Glutamatergic neuron (in vitro differentiated cells): ENCODE results near the gene DDX10. TPM values are rescaled to one million over a fixed set of nuclear protein-coding genes. Genes with fewer than 3 reads are reported as not detected.
"Not testable (repeated sequence)": the region's sequence is repeated elsewhere in the genome, so short reads cannot be mapped to it uniquely, and the experiment has no call there.

Source experiments
- DNase-seq: peaks from one replicate; pipeline ENCODE4 v3.0.0; 2022
- H3K27ac Mint-ChIP-seq: one replicate; pipeline ENCODE4 v1.8.0; 2020; ENCODE audit warnings: mild to moderate bottlenecking, mixed read lengths, inconsistent platforms; ENCODE audit not compliant: unreplicated experiment
- H3K27me3 Mint-ChIP-seq: one replicate; pipeline ENCODE4 v1.8.0; 2020; ENCODE audit warnings: mild to moderate bottlenecking, moderate library complexity, mixed read lengths, inconsistent platforms; ENCODE audit not compliant: unreplicated experiment
- H3K36me3 Mint-ChIP-seq: one replicate; pipeline ENCODE4 v1.8.0; 2020; ENCODE audit warnings: mild to moderate bottlenecking, mixed read lengths, inconsistent platforms; ENCODE audit not compliant: unreplicated experiment
- H3K4me1 Mint-ChIP-seq: one replicate; pipeline ENCODE4 v1.8.0; 2020; ENCODE audit warnings: mild to moderate bottlenecking, low read depth, mixed read lengths, inconsistent platforms; ENCODE audit not compliant: unreplicated experiment
- H3K4me3 Mint-ChIP-seq: one replicate; pipeline ENCODE4 v1.8.0; 2020; ENCODE audit warnings: mild to moderate bottlenecking, mixed read lengths, inconsistent platforms; ENCODE audit not compliant: unreplicated experiment
- H3K9me3 Mint-ChIP-seq: one replicate; pipeline ENCODE4 v1.8.0; 2020; ENCODE audit warnings: mild to moderate bottlenecking, moderate library complexity, mixed read lengths, inconsistent platforms; ENCODE audit not compliant: unreplicated experiment
- CTCF ChIP-seq: fragments of 200-600 bp; sonication (generic); IDR thresholded peaks from one replicate; pipeline ENCODE4 v1.5.0; 2021; ENCODE audit not compliant: partially characterized antibody, unreplicated experiment
- total RNA-seq: library from RNA; stranded (reverse); fragmentation: NEBNext Ultra II Directional; extraction: Animal tissue kit (Norgen Biotek cat#: 25700); gene quantifications from one replicate; pipeline ENCODE4 v1.2.1, GENCODE V29; 2021; ENCODE audit not compliant: unreplicated experiment

DDX10 gene
- total RNA-seq, 1 donor from 2014 or later: 18.8 TPM

- no peaks in the 10 kb centered on the region for H3K9me3 Mint-ChIP-seq
- H3K4me1 Mint-ChIP-seq: peaks cover 6% of the 10 kb centered on the region
- no peak overlapping the region for H3K27ac Mint-ChIP-seq
- H3K36me3 Mint-ChIP-seq: no peaks in the 10 kb centered on the region
- DNase-seq: no peak
- no peak for TF ChIP-seq CTCF
- no peaks in the 10 kb centered on the region for H3K27me3 Mint-ChIP-seq
- no peak overlapping the region for H3K4me3 Mint-ChIP-seq
Observed at GRCh38 chr11:108807262-108807661, 142.4 kb downstream of the DDX10 start.

- no peak for TF ChIP-seq CTCF
Observed at GRCh38 chr11:108813086-108813485, 148.2 kb downstream of the DDX10 start.

GRCh38 chr11:108817976-108818375 is 153.1 kb downstream of the DDX10 start:
- Mint-ChIP-seq H3K27me3 (no peaks in the 10 kb centered on the region), H3K4me3 (no peak overlapping the region), H3K4me1 (peaks cover 5% of the 10 kb centered on the region), H3K27ac (no peak overlapping the region), H3K9me3 (no peaks in the 10 kb centered on the region), H3K36me3 (no peaks in the 10 kb centered on the region)
- DNase-seq: no peak
- no peak for TF ChIP-seq CTCF

More at GRCh38 chr11:108813086-108813485, 148.2 kb downstream of the DDX10 start:
- Mint-ChIP-seq H3K9me3 (no peaks in the 10 kb centered on the region), H3K27ac (no peak overlapping the region), H3K4me3 (no peak overlapping the region), H3K27me3 (no peaks in the 10 kb centered on the region), H3K36me3 (no peaks in the 10 kb centered on the region), H3K4me1 (peaks cover 6% of the 10 kb centered on the region)
- no peak for DNase-seq

GRCh38 chr11:108818971-108819370 is 154.1 kb downstream of the DDX10 start:
- no peaks in the 10 kb centered on the region for H3K36me3 Mint-ChIP-seq
- no peak for DNase-seq
- no peak overlapping the region for H3K4me3 Mint-ChIP-seq
- no peaks in the 10 kb centered on the region for H3K27me3 Mint-ChIP-seq
- no peaks in the 10 kb centered on the region for H3K9me3 Mint-ChIP-seq
- no peak overlapping the region for H3K27ac Mint-ChIP-seq
- H3K4me1 Mint-ChIP-seq: peaks cover 5% of the 10 kb centered on the region
- TF ChIP-seq CTCF: no peak

- no peak for DNase-seq
- no peaks in the 10 kb centered on the region for H3K27me3 Mint-ChIP-seq
- no peak for TF ChIP-seq CTCF
- no peak overlapping the region for H3K4me3 Mint-ChIP-seq
- no peak overlapping the region for H3K27ac Mint-ChIP-seq
- H3K4me1 Mint-ChIP-seq: peaks cover 5% of the 10 kb centered on the region
- H3K36me3 Mint-ChIP-seq: no peaks in the 10 kb centered on the region
- H3K9me3 Mint-ChIP-seq: no peaks in the 10 kb centered on the region
Observed at GRCh38 chr11:108819957-108820356, 155.1 kb downstream of the DDX10 start.

- H3K4me1 Mint-ChIP-seq, H3K36me3 Mint-ChIP-seq, H3K27ac Mint-ChIP-seq, H3K9me3 Mint-ChIP-seq, H3K27me3 Mint-ChIP-seq, DNase-seq, H3K4me3 Mint-ChIP-seq: not testable (repeated sequence)
Observed at GRCh38 chr11:108823960-108824359, 159.1 kb downstream of the DDX10 start.
